Stimulated activated CD8-positive, alpha-beta memory T cell treated with anti-CD3 and anti-CD28 coated beads, Interleukin-15, amount 100 ng/mL, for 4 hours (primary cell): ENCODE measurements around the gene PGRMC2.

Experiments
- DNase-seq, 2 donors: peaks; one replicate each; pipeline ENCODE4 v3.0.0-alpha.2; 2020; ENCODE audit warnings: low read depth in 2 of 2

The PGRMC2 gene

DNA sequence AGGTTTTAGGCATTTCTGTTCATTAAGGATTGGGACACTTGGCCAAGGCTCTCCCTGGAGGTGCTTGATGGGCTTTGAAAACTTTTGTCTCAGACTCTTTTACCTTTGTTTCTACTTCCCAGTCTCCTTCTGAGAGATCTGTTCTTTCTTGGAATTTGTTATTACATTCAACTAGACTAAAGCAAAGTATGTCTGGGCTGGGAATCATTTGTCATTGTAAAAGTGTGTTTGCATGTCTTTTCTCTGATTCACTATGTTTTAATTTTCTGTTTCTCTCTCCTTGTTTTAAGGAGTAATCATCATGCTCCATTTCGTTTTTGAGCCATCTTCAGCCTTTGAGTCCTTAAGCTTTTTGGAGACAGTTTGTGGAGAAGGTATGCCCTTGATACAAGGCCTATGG, 12.2 kb upstream of the PGRMC2 start:
- DNase-seq: no peak

DNA sequence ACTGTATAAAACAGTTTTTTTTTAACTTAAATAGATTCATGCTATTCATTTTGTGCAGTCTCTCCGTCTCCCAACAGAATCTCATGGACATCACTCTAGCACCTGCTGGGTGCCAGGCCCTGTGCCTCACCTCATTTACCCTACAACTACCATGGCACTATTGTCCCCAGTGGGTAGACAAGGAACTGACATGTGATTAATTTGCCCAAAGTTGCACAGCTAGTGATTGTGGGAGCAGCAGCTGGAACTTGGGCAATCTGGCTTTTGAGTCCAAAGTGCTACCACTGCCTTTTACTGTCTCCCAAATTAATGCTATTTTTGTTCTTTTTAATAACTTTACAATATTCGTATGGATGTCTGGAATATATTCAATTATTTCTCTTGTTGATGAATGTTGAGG, 11.2 kb upstream of the PGRMC2 start:
- DNase-seq: no peak

GRCh38 chr4:128298146-128298758, 10.6 kb upstream of the PGRMC2 start:
- no peak for DNase-seq

GRCh38 chr4:128295255-128295654, 7.6 kb upstream of the PGRMC2 start:
- DNase-seq: no peak

DNA sequence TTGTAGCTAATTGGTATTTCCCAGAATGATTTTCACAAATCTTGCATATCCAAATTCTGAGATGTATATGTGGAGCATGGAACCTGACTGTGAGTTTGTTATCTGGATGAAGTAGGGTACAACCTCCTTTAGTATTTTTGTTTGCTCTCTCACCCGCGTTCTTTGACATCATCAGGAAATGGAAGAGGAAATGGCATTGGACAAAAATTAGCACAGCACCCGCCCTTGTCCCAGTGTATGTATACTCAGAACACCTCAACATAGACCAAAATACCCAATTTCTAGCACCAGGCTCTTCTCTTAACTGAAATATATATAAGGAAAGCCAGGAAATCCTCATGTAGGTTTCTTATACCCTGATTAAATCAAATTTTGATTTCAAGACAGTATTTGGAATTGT, 6.9 kb upstream of the PGRMC2 start:
- DNase-seq: no peak

GRCh38 chr4:128292349-128292748, 4.7 kb upstream of the PGRMC2 start:
- no peak for DNase-seq

DNA sequence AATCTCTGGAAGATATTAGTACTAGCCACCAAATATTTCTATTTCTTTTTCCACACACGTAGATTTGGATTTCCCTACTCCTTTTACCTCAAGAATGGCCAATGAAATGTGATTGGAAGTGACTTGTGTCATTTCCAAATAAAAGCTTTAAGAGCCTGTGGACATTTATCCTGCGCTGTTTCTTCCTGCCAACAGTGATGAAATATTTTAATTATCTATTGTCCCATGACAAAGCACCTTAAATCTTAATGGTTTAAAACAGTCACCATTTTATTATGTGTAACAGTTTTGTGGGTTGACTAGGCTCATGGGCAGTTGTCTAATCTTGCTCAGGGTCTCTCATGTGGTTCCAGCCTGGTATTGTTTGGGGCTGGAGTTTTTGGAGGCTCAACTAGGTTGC, 3.5 kb upstream of the PGRMC2 start:
- no peak for DNase-seq

GRCh38 chr4:128290526-128290925, 2.9 kb upstream of the PGRMC2 start:
- no peak for DNase-seq

DNA sequence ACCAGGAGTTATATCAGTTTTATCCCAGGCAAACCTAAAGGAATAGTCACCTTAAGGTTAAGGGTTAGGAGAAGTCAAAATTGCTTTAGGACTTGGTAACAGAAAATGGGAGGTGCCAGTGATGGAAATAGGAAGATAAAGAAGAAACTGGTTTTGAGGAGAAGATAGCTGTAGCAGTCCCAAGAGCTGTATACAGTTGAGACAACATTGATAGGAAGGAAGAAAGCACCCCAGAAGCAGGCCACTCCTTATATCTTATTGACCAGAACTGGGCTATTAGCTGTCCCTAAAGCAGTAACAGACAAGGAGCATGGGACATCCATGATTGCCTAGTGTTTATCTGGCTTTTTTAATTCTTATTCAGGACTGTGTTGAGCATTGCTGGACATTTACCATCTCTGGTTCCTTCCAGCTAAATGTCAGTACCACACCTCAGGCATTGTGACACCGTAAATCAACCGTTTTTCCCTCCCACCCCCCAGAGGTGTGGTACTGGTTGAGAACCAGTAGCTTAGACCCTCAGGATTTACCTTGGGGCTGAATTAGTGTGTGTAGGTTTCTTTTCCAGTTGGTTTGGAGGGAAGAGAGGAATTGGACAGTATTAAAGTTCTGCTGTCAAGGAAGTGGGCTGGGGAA, 2.0 kb upstream of the PGRMC2 start:
- DNase-seq: no peak

GRCh38 chr4:128288689-128289106, 1.1 kb upstream of the PGRMC2 start:
- DNase-seq: no peak

- peak; percentile 99 for DNase-seq
Measured at GRCh38 chr4:128287871-128288688, 467 bp upstream of the PGRMC2 start.

GRCh38 chr4:128286474-128287058, 1.0 kb downstream of the PGRMC2 start:
- no peak for DNase-seq

- DNase-seq: no peak
Measured at GRCh38 chr4:128285085-128285997, 2.3 kb downstream of the PGRMC2 start.

- no peak for DNase-seq
Measured at GRCh38 chr4:128284317-128284716, 3.3 kb downstream of the PGRMC2 start.

DNA sequence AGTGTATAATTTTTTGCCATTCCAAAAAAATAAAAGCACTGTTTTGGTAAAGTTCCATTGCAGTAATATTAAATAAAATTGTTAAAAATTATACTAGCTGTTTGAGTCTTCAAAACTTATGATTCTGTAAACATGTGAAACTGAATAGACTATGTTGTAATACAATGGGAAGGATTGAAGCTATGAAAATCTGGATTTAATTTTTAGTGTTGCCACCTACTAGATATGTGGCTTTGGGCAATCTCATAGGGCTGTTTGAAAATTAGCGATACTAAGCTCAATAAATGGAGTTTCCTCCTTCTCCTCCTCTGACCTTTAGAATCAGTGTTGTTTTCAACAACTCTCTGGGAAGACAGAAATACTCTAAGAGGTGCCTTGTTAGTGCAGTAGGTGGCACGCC, 4.5 kb downstream of the PGRMC2 start:
- no peak for DNase-seq

DNA sequence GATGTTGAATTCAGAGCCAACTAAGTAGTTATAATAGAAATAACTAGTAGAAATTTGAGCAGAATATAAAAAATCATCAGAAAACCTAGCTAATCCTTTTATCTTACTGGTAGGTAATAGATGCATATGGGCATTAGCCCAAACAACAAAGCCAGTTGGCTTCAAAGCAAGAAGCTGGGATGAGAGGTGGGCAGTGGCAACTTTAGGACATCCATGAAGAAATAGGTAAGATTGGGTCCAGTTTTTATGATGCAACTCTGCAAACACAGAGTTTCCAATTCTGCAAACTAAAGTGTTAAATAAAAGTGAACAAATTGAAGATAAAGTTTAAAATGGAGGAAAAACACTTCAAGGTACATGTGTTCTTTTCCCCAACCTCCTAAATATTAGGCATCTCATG, 5.1 kb downstream of the PGRMC2 start:
- no peak for DNase-seq

- no peak for DNase-seq
Measured at GRCh38 chr4:128281354-128281753, 6.3 kb downstream of the PGRMC2 start.

- no peak for DNase-seq
Measured at GRCh38 chr4:128279624-128280225, 7.9 kb downstream of the PGRMC2 start.

DNA sequence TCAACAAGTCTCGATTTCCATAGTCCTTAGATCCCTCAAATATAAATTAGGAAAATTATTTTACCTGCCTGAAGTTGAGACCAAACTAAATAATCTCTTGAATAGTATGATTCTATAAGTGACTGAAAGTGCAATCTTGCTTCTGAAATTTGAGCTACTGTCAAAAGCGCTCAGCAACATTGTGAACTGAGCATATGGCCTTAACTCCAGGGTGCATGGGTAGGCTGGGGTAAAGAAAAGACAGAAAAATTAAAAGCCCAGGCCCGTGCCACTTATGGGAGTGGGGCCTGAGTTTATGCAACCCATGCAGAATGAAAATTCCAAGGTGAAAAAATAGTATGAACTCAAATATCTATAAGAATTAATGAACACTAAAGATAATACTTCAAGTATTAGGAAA, 9.8 kb downstream of the PGRMC2 start:
- DNase-seq: no peak

- no peak for DNase-seq
Measured at GRCh38 chr4:128275346-128275745, 12.3 kb downstream of the PGRMC2 start.

DNA sequence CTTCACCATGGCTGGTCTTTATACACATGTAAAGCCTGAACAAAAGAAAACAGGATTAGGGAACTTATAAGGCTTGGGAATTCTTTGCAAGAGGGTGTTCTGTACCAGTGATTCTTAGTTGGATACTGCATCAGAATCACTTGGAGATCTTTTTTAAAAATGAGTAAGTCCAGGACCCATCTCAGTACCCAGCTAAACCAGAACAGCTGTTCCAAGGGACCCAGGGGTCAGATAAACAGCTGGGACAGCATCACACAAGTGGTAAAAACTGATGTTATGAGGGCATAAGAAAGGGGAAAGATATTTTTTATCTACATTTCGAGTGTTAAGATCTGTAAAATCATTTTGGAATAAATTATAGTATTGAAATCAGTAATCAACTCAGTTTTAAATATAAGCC, 16.1 kb downstream of the PGRMC2 start:
- DNase-seq: no peak
